Measurements from ENCODE around the gene UBA3. TPM values are rescaled to one million over a fixed set of nuclear protein-coding genes. Genes with fewer than 3 reads are reported as not detected.
A peak's percentile ranks its signal among the peaks of the same experiment; 100 is the strongest.

Gene UBA3
- total RNA-seq, 4 donors from 2014 or later = 22.6 to 80.7 (median 50.8) TPM

GRCh38 chr3:69012800-69013252 lies 67.3 kb downstream of the UBA3 start:
- no peak for TF ChIP-seq CTCF (IDR thresholded peaks at IDR 0.05)
- TF ChIP-seq POLR2A (IDR thresholded peaks at IDR 0.05) = no peak
- TF ChIP-seq EP300 (IDR thresholded peaks at IDR 0.05) = peak in 1 of 2 donors; percentile 15
- peaks cover 0 to 19% (median 0%) of the 10 kb centered on the region in 3 donors for H3K36me3 ChIP-seq
- peak in 1 of 2 donors; percentile 14 for DNase-seq (ENCODE audit: low spot score in 2 of 2)
- H3K4me1 ChIP-seq = peaks cover 0 to 40% (median 4%) of the 10 kb centered on the region in 4 donors
- WGBS, 2 donors = 7 to 8% methylated on average over 30 to 31 of the region's 36 CpGs
- H3K27ac ChIP-seq = peak overlapping the region; percentile 89 to 98 (median 90)
- H3K4me3 ChIP-seq = peak overlapping the region; percentile 58 to 94 (median 78)
- no peaks in the 10 kb centered on the region for H3K27me3 ChIP-seq
- no peaks in the 10 kb centered on the region for H3K9me3 ChIP-seq

- Histone ChIP-seq H3K27ac (peak overlapping the region; percentile 89 to 98 (median 90)), H3K4me3 (peak overlapping the region; percentile 58 to 94 (median 78)), H3K36me3 (peaks cover 0 to 24% (median 0%) of the 10 kb centered on the region in 3 donors), H3K4me1 (peaks cover 0 to 40% (median 4%) of the 10 kb centered on the region in 4 donors), H3K9me3 (no peaks in the 10 kb centered on the region), H3K27me3 (no peaks in the 10 kb centered on the region)
- no peak for DNase-seq (ENCODE audit: low spot score in 2 of 2)
- 69 to 70% methylated on average over 21 to 22 of the region's 22 CpGs for WGBS, 2 donors
- TF ChIP-seq EP300 (IDR thresholded peaks at IDR 0.05) (no peak), POLR2A (IDR thresholded peaks at IDR 0.05) (no peak), CTCF (IDR thresholded peaks at IDR 0.05) (no peak)
These were observed 67.9 kb downstream of the UBA3 start for GRCh38 chr3:69012100-69012799.

- no peak overlapping the region for H3K4me3 ChIP-seq
- H3K27ac ChIP-seq = peak overlapping the region in 2 of 4 donors; percentile 92 to 98
- H3K4me1 ChIP-seq = peaks cover 0 to 40% (median 4%) of the 10 kb centered on the region in 4 donors
- WGBS, 2 donors = 93 to 95% methylated on average over 8 of the region's 8 CpGs
- peaks cover 0 to 28% (median 0%) of the 10 kb centered on the region in 3 donors for H3K36me3 ChIP-seq
- TF ChIP-seq EP300 (IDR thresholded peaks at IDR 0.05) = no peak
- no peak for TF ChIP-seq POLR2A (IDR thresholded peaks at IDR 0.05)
- no peak for TF ChIP-seq CTCF (IDR thresholded peaks at IDR 0.05)
- DNase-seq (ENCODE audit: low spot score in 2 of 2) = no peak
- no peaks in the 10 kb centered on the region for H3K27me3 ChIP-seq
- no peaks in the 10 kb centered on the region for H3K9me3 ChIP-seq
These were observed 69.0 kb downstream of the UBA3 start for GRCh38 chr3:69011096-69011730.

GRCh38 chr3:69009559-69010410 lies 70.4 kb downstream of the UBA3 start:
- H3K9me3 ChIP-seq = no peaks in the 10 kb centered on the region
- 34 to 40% methylated on average over 3 of the region's 3 CpGs for WGBS, 2 donors
- peaks cover 0 to 40% (median 4%) of the 10 kb centered on the region in 4 donors for H3K4me1 ChIP-seq
- DNase-seq (ENCODE audit: low spot score in 2 of 2) = no peak
- peak overlapping the region in 2 of 4 donors; percentile 45 to 51 for H3K27ac ChIP-seq
- no peak overlapping the region for H3K4me3 ChIP-seq
- no peaks in the 10 kb centered on the region for H3K27me3 ChIP-seq
- H3K36me3 ChIP-seq = peaks cover 0 to 40% (median 0%) of the 10 kb centered on the region in 3 donors
- peak in 1 of 2 donors; percentile 14 for TF ChIP-seq EP300 (IDR thresholded peaks at IDR 0.05)
- no peak for TF ChIP-seq POLR2A (IDR thresholded peaks at IDR 0.05)

GRCh38 chr3:69008980-69009379 lies 71.2 kb downstream of the UBA3 start:
- Histone ChIP-seq H3K4me3 (no peak overlapping the region), H3K27me3 (no peaks in the 10 kb centered on the region), H3K9me3 (no peaks in the 10 kb centered on the region), H3K27ac (peak overlapping the region in 2 of 4 donors; percentile 45 to 51), H3K36me3 (peaks cover 0 to 48% (median 0%) of the 10 kb centered on the region in 3 donors), H3K4me1 (peaks cover 0 to 34% (median 3%) of the 10 kb centered on the region in 4 donors)
- TF ChIP-seq EP300 (IDR thresholded peaks at IDR 0.05) = no peak
- no peak for TF ChIP-seq CTCF (IDR thresholded peaks at IDR 0.05)
- TF ChIP-seq POLR2A (IDR thresholded peaks at IDR 0.05) = no peak
- 58 to 64% methylated on average over 2 of the region's 2 CpGs for WGBS, 2 donors
- no peak for DNase-seq (ENCODE audit: low spot score in 2 of 2)
